Fibroblast of villous mesenchyme (primary cell): ENCODE data around the gene MTCH2. TPM values are rescaled to one million over a fixed set of nuclear protein-coding genes. Genes with fewer than 3 reads are reported as not detected.
A peak's percentile ranks its signal among the peaks of the same experiment; 100 is the strongest.

Source experiments
- DNase-seq: peaks from one replicate; pipeline ENCODE4 v3.0.0-alpha.2; 2010; ENCODE audit warnings: low read depth
- H3K4me3 ChIP-seq: 2 replicates; pipeline ENCODE4 v1.5.1; 2011; ENCODE audit warnings: low read depth, mild to moderate bottlenecking, low read length
- CTCF ChIP-seq: IDR thresholded peaks from 2 replicates; pipeline ENCODE4 v1.5.1; 2012; ENCODE audit warnings: low read depth, mild to moderate bottlenecking, low read length; ENCODE audit not compliant: insufficient read depth
- total RNA-seq: library from RNA; depleted of rRNA; stranded (reverse); fragments of >200 nt; gene quantifications from 2 replicates; pipeline ENCODE4 v1.2.3, GENCODE V29; 2012

The MTCH2 gene
- total RNA-seq, 1 donor = 102 TPM

- no peak overlapping the region for H3K4me3 ChIP-seq
- TF ChIP-seq CTCF = peak; percentile 99
- peak; percentile 86 for DNase-seq
Measured at GRCh38 chr11:47616726-47617416, 25.5 kb downstream of the MTCH2 start.

DNA sequence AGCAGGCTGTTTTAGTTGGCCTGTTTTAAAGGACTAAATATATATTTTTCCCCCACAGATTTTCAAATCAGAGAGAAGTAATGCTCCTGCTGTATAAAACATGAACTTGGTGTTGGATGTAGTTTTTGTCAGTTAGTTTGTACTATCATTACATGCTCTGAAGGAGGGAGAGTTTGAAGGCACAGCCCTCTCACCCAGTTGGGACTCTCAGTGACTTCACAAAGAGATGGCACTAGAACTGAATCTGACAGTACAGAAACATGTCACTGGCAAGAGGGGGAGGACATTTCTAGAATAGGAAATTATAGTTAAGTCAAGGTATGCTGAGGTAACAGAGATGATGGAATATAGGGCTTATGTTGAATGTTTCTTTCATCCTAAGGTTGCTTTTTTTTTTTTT lies 27.1 kb downstream of the MTCH2 start:
- TF ChIP-seq CTCF = no peak
- no peak overlapping the region for H3K4me3 ChIP-seq
- DNase-seq = no peak

- no peak for TF ChIP-seq CTCF
- DNase-seq = no peak
- no peak overlapping the region for H3K4me3 ChIP-seq
Measured at GRCh38 chr11:47611348-47611794, 31.0 kb downstream of the MTCH2 start.

DNA sequence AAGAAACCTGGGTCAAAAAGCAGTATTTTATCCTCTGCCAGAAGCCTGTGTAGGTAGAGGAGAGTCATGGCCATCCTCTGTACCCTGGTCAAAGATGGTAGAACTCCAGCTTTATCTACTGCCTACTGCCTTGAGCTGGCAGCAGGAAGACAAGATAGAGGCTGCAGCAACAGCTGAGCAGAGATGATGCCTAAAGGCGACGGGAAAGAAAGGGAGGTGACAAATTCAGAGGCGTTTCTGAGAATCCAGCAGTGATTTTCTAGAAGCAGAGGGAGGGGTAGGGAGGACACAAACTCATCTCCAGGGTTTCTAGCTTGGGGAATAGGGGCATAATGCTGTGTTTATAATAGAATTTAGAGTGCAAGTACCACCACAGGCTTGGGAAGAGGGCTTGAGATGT lies 32.7 kb downstream of the MTCH2 start:
- TF ChIP-seq CTCF = no peak
- no peak for DNase-seq
- H3K4me3 ChIP-seq = no peak overlapping the region

GRCh38 chr11:47607380-47607779 lies 35.0 kb downstream of the MTCH2 start:
- DNase-seq = peak; percentile 96
- TF ChIP-seq CTCF = no peak
- H3K4me3 ChIP-seq = no peak overlapping the region

DNA sequence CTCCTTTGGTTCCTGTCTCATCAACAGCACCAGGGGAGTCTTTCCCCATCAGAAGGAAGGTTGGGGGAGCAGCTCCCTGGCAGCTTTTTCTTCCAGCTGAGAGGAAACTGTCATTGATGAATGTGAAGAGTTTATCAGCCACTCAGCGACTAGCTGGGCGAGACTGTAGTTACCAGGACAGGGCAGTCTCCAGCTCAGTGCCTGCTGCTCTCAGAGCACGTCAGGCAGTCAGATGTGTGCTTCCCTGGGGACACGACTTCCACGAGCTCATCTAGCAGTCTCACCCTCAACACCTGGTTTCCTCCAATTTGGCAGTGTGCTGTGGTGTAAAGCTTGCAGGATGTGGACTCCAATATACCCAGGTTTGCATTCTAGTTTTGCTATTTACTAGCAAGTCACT lies 35.6 kb downstream of the MTCH2 start:
- DNase-seq = peak; percentile 52
- H3K4me3 ChIP-seq = no peak overlapping the region
- no peak for TF ChIP-seq CTCF

- DNase-seq = no peak
- H3K4me3 ChIP-seq = no peak overlapping the region
- no peak for TF ChIP-seq CTCF
Measured at GRCh38 chr11:47605921-47606320, 36.4 kb downstream of the MTCH2 start.
